ENCODE measurements around the gene LARP1B. TPM values are rescaled to one million over a fixed set of nuclear protein-coding genes. Genes with fewer than 3 reads are reported as not detected.
A peak's percentile ranks its signal among the peaks of the same experiment; 100 is the strongest.

The LARP1B gene
- total and polyA plus RNA-seq, 2 donors (not counting 1 experiment from before 2014, with no cell fraction given): 4.5 to 14.6 TPM

DNA sequence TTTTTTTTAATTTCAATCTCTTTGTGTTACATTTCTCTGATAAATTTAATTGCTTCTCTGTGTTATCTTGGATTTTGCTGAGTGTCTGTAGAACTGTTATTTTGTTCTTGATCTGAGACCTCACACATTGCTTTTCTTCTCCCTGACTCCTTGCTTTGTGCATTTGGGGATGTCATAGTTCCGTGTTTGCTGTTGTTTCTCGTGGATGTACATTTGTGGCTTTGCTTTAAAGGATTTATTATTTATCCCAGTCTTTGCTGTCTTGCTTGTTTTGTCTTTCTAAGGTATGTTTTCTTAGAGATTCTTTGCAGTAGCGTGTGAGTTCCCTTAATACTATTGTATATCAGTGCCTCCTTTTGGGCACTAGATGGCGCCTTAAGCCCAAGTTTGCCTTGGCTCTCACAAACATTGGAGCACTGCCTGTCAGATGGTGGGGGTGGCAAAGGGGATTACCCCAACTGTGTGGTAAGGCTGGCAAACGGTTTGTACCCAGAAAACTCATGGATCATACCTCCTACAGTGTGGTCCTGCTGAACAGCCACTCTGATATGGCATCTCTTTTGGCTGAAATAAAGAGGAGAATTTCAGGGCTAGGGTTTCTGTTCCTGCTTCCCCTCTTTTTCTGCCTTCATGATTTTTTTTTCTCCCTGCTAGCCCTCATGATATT is 130.1 kb downstream of the LARP1B start:
- H3K4me1 Mint-ChIP-seq: no peaks in the 10 kb centered on the region
- TF ChIP-seq, protein P1, sequence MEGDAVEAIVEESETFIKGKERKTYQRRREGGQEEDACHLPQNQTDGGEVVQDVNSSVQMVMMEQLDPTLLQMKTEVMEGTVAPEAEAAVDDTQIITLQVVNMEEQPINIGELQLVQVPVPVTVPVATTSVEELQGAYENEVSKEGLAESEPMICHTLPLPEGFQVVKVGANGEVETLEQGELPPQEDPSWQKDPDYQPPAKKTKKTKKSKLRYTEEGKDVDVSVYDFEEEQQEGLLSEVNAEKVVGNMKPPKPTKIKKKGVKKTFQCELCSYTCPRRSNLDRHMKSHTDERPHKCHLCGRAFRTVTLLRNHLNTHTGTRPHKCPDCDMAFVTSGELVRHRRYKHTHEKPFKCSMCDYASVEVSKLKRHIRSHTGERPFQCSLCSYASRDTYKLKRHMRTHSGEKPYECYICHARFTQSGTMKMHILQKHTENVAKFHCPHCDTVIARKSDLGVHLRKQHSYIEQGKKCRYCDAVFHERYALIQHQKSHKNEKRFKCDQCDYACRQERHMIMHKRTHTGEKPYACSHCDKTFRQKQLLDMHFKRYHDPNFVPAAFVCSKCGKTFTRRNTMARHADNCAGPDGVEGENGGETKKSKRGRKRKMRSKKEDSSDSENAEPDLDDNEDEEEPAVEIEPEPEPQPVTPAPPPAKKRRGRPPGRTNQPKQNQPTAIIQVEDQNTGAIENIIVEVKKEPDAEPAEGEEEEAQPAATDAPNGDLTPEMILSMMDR (IDR thresholded peaks at IDR 0.05): peak; percentile 94
- no peak for TF ChIP-seq EZH2 (IDR thresholded peaks at IDR 0.05; ENCODE audit: borderline replicate concordance, insufficient read depth, low read depth, low read length, poor library complexity, severe bottlenecking)
- Histone ChIP-seq H3K9ac (ENCODE audit: low read length) (no peak overlapping the region), H3K27ac (ENCODE audit: low read length in 2 of 2) (no peak overlapping the region), H4K20me1 (ENCODE audit: control insufficient read depth, insufficient read depth, low read length, poor library complexity, severe bottlenecking) (no peaks in the 10 kb centered on the region), H3K4me1 (ENCODE audit: control insufficient read depth in 2 of 2, insufficient read depth in 2 of 2, low read length in 2 of 2) (no peaks in the 10 kb centered on the region), H3K79me2 (ENCODE audit: control insufficient read depth, insufficient read depth, low read length) (no peaks in the 10 kb centered on the region), H3K4me2 (replicated peaks; ENCODE audit: low read depth, low read length, poor library complexity, severe bottlenecking) (no peak overlapping the region), H3K9me3 (ENCODE audit: control extremely low read depth in 1 of 3, control insufficient read depth in 2 of 3, insufficient read depth in 1 of 3, low read length in 2 of 3) (no peaks in the 10 kb centered on the region), H3K36me3 (replicated peaks in 1 of 2; ENCODE audit: control extremely low read depth in 1 of 2, control insufficient read depth in 1 of 2, extremely low read depth in 1 of 2, insufficient read depth in 2 of 2, low read length in 1 of 2) (no peaks in the 10 kb centered on the region), H3K4me3 (ENCODE audit: control extremely low read depth in 1 of 5, extremely low read depth in 1 of 5, insufficient read depth in 1 of 5, low read depth in 2 of 5, low read length in 4 of 5) (no peak overlapping the region), H3K27me3 (replicated peaks in 1 of 4; ENCODE audit: control extremely low read depth in 1 of 4, control insufficient read depth in 3 of 4, insufficient read depth in 4 of 4, low read length in 3 of 4) (no peaks in the 10 kb centered on the region), H2AFZ (ENCODE audit: insufficient read depth, low read depth, low read length, poor library complexity, severe bottlenecking) (peak overlapping the region; percentile 12)
- no peaks in the 10 kb centered on the region for H3K9me3 Mint-ChIP-seq (ENCODE audit: insufficient read depth)
- ChIA-PET CTCF (interaction anchor here (0.6 to 4.4 kb wide), 10 partner anchors 10 to 1450 kb away, joined by 3 to 28 read pairs (median 4); no protein-coding TSS in a partner anchor), POLR2A (no interaction called here)
- H3K4me3 Mint-ChIP-seq: no peak overlapping the region
- no peaks in the 10 kb centered on the region for H3K27me3 Mint-ChIP-seq
- ATAC-seq (ENCODE audit: low read depth): peak; percentile 97
- peak; percentile 81 for DNase-seq
- WGBS (ENCODE audit: insufficient coverage): no CpG with 5 or more reads among the region's 5 CpGs
- H3K27ac Mint-ChIP-seq: no peak overlapping the region
- intact Hi-C loops (cut with micrococcal nuclease): loop anchor here (1.0 to 2.0 kb wide), 3 partner anchors 30 to 618 kb away; partner anchors contain the start of genes JADE1 and PGRMC2

All from B cell (primary cell).